Activated CD4-positive, CD25-positive, alpha-beta regulatory T cell treated with anti-CD3 and anti-CD28 coated beads, Interleukin-2, amount 50 U/mL, for 72 hours (primary cell): ENCODE results near the gene PCCA.
"Not testable (repeated sequence)": the region's sequence is repeated elsewhere in the genome, so short reads cannot be mapped to it uniquely, and the experiment has no call there.

Experiments
- DNase-seq: peaks from one replicate; pipeline ENCODE4 v3.0.0; 2021

Gene PCCA

GRCh38 chr13:100098445-100099116, 9.7 kb downstream of the PCCA start:
- DNase-seq = no peak

DNA sequence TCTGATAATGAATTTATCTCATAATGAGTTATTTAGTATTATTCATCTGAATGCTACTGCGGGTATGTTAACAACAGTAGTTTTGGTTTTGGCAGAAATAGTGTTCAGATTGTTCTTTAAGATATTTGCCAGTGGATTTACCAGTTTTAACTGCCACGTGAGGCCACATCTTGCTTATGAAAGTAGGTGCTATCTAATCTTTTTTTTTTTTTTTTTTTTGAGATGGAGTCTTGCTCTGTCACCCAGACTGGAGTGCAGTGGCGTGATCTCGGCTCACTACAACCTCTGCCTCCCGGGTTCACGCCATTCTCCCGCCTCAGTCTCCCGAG, 10.2 kb downstream of the PCCA start:
- not testable (repeated sequence) for DNase-seq

GRCh38 chr13:100100115-100100879, 11.4 kb downstream of the PCCA start:
- DNase-seq = no peak

- no peak for DNase-seq
Observed at GRCh38 chr13:100102042-100102441, 13.1 kb downstream of the PCCA start.

GRCh38 chr13:100106005-100106404, 17.1 kb downstream of the PCCA start:
- DNase-seq = no peak

DNA sequence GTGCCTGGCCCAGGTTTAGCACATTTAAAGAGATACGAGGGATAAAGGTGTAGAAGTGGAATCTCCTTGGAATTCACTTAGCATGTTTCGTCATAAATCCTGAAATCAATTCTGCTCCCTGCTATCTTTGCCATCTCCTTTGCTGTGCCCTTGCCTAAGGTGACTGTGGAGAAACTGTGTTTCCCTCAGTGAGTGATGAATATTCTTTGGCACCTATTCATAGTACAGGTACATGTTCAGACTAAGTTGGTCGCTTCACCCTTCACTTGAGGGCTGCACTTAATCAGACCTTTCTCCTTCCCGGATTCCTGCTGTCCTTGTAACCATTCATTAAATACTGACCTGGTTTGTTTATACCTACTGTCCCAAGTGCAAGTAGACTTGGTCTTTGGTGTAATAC, 17.8 kb downstream of the PCCA start:
- DNase-seq = no peak

GRCh38 chr13:100108913-100109507, 20.1 kb downstream of the PCCA start:
- no peak for DNase-seq

DNA sequence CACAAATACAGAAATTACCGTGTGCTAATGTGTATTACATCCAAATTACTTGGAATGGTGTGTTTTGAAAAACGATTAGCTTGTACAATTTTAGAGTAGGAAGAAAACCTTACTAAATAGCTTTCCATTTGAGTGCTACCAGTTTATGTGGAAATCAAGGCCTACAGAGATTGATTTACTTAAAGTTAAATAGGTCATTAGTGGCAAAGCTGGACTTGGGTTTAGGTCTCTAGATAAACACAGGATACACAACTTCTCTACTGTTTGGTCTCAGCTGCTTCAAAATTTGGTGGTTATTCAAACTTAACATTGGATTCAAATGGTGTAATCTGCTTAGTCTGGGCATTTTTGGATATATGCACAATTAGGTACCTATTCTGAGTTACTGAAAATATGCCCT, 21.4 kb downstream of the PCCA start:
- DNase-seq = no peak

- DNase-seq = no peak
Observed at GRCh38 chr13:100112186-100112838, 23.4 kb downstream of the PCCA start.

GRCh38 chr13:100115693-100116254, 26.9 kb downstream of the PCCA start:
- DNase-seq = no peak

DNA sequence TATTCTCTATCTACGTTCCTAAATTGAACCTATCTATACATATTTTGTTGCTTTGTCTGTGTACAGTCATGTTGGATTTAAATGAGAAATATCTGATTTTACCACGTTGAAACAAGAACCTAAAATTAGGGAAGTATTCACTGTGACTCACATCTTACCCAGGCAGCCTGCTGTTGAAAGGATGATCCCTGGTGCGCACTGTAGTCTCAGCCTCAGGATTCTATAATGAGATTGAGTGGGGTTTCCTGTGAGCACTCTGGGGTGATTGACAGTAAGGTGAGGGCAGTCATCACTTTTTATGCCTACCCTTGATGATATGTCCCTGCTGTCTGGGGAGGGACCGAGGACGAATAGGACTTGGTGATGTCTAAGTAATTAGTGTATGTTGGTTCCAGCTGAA, 35.4 kb downstream of the PCCA start:
- no peak for DNase-seq

DNA sequence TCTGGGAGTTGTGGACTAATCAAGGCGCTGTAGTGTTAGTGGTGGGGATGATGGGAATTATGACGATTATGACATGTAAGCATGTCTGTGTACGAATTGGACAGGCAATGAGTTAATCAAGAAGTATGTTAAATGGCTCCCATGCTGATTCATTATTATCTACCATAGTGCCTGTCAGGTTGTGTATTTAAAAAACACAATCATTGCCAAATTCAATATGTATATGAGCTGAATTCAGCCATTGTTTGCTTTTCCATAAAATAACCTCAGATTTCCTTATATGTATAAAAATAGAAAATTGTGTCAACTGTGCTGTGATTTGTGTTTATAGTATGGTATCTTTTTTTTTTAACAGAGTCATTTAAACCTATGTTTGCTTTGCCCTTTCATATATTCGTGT, 37.1 kb downstream of the PCCA start:
- no peak for DNase-seq

- no peak for DNase-seq
Observed at GRCh38 chr13:100128373-100128772, 39.5 kb downstream of the PCCA start.

- DNase-seq = no peak
Observed at GRCh38 chr13:100128838-100129237, 39.9 kb downstream of the PCCA start.

DNA sequence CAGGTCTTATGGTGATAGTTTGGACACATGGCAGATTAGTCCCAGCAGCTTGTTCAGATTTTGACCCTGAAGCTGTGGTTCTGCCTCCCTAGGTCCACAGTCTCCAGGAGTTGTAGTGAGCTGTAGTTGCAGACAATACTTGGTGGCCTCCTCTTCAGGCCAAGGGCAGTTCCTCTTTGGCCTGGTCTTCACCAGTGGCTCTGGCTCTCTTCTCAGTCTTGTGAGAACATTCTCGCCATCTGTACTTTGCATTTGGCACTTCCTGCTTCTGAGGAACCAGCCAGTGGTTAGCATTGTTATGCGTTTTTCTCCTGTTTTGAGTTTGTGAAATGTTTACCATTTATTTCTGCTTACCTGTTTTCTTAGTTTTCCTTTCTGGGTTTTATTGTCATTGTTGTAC, 40.7 kb downstream of the PCCA start:
- no peak for DNase-seq

- DNase-seq = no peak
Observed at GRCh38 chr13:100130092-100130491, 41.2 kb downstream of the PCCA start.

DNA sequence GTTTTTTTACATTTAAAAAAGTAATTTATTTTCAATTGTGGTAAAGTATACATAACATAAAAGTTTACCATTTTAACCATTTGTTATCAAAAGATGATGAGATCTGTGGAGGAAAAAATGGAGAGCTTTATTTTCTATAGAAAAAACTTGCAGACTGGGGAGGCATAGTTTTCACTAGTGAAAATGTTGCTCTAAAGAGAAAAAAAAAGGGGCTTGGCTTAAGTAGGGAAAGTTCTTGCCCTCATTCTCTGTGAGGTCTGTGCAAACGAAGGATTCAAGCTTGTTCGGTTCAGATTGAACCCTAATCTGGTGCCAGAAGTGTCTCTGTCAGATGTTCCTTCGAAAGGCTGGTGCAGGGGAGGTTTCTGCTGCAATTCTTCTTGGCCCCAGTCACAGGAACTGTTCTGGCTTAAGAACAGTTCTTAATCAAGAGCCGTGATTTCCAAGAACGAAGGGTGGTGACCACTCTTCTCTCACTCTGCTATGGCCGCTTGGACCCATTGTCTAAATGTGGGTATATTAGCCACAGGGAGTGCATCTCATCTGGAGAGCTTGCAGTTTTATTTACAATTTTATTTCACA, 42.1 kb downstream of the PCCA start:
- no peak for DNase-seq

GRCh38 chr13:100131863-100132574, 43.1 kb downstream of the PCCA start:
- DNase-seq = no peak

- no peak for DNase-seq
Observed at GRCh38 chr13:100138859-100139491, 50.1 kb downstream of the PCCA start.

DNA sequence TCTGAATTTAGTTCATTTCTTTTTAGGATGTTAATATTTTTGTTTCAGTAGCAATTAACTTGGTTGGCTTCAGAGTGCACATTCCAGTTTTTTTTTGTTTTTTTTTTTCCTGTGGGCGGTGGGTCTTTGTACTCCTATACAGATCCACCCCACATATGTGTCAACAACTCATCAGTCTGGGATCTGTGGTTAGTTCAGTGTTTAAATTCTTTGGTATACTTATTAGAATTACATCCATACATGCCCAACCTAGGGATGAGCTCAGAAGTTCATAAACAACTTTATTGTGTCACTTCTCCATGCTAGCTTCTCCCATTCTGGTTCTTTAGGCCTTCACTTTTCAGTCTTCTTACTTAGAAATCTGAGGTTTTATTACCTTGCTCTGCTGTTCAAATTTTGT, 50.9 kb downstream of the PCCA start:
- DNase-seq = no peak

DNA sequence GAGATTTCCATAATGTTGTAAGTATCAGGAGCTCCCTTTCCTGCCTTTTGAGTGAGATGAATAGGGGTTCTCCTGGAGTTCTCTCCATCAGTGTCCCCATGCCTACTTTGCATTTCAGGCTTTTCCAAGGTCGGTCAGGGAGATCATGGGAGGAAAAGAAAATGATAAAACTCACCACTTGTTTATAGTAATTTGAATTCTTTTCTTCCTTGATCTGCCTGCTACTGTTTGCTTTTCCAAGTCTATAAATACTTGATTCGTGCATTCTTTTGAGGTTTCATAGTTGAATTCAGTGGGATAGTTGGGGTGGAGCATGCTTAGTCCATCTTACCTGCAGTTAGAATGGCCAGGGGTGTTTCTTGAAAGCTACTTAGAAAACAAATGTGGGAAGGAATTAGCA, 51.5 kb downstream of the PCCA start:
- DNase-seq = no peak

GRCh38 chr13:100141461-100141961, 52.6 kb downstream of the PCCA start:
- not testable (repeated sequence) for DNase-seq
